ENCODE data around the gene MYBBP1A. TPM values are rescaled to one million over a fixed set of nuclear protein-coding genes. Genes with fewer than 3 reads are reported as not detected.

MYBBP1A gene
- total and polyA plus RNA-seq, 10 donors, result 24.7 to 71.2 (median 51.5) TPM

DNA sequence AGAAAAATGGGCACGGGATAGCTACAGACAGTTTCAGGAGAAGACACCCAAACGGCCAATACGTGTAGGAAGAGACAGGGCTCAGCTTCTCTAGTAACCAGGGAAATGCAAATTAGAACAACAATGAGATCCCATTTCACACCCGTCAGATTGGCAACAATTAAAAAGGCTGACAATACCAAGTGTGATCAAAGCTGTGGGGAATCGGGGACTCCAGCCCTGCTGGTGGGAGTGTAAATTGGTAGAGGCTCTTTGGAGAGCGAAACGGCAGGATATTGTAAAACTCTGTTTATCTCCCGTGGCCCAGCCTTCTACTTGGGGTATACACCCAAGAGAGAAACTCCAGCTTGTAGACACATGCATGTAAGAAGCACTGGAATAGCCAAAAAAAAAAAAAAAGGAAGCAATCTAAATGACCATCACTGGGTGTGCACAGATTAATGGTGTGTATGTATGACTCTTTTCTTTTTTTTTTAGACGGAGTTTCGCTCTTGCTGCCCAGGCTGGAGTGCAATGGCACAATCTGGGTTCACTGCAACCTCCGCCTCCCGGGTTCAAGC lies 27.5 kb downstream of the MYBBP1A start:
- 79 to 89% (median 86%) methylated on average over 12 of the region's 12 CpGs for WGBS, 5 donors
- Histone ChIP-seq H3K36me3 (peaks cover 0 to 22% (median 0%) of the 10 kb centered on the region in 6 donors), H3K4me1 (peaks cover 0 to 39% (median 30%) of the 10 kb centered on the region in 6 donors), H3K9me3 (no peaks in the 10 kb centered on the region), H3K27ac (no peak overlapping the region), H3K4me3 (no peak overlapping the region), H3K27me3 (replicated peaks in 1 of 7) (no peaks in the 10 kb centered on the region)
- TF ChIP-seq POLR2A (IDR thresholded peaks at IDR 0.05) (no peak), POLR2AphosphoS5 (IDR thresholded peaks at IDR 0.05) (no peak)
- TF ChIP-seq, protein P1, sequence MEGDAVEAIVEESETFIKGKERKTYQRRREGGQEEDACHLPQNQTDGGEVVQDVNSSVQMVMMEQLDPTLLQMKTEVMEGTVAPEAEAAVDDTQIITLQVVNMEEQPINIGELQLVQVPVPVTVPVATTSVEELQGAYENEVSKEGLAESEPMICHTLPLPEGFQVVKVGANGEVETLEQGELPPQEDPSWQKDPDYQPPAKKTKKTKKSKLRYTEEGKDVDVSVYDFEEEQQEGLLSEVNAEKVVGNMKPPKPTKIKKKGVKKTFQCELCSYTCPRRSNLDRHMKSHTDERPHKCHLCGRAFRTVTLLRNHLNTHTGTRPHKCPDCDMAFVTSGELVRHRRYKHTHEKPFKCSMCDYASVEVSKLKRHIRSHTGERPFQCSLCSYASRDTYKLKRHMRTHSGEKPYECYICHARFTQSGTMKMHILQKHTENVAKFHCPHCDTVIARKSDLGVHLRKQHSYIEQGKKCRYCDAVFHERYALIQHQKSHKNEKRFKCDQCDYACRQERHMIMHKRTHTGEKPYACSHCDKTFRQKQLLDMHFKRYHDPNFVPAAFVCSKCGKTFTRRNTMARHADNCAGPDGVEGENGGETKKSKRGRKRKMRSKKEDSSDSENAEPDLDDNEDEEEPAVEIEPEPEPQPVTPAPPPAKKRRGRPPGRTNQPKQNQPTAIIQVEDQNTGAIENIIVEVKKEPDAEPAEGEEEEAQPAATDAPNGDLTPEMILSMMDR (IDR thresholded peaks at IDR 0.05 in 8 of 11, conservative IDR thresholded peaks at IDR 0.05 in 3 of 11), result no peak
- DNase-seq, result no peak
- intact Hi-C loops (cut with DNase I; ENCODE audit: low total_unique reads), result no loop called here

- Histone ChIP-seq H3K27me3 (replicated peaks in 1 of 7) (no peaks in the 10 kb centered on the region), H3K4me1 (peaks cover 0 to 39% (median 25%) of the 10 kb centered on the region in 6 donors), H3K4me3 (no peak overlapping the region), H3K36me3 (peaks cover 0 to 18% (median 0%) of the 10 kb centered on the region in 6 donors), H3K27ac (no peak overlapping the region), H3K9me3 (no peaks in the 10 kb centered on the region)
- intact Hi-C loops (cut with DNase I; ENCODE audit: low total_unique reads), result no loop called here
- DNase-seq, result no peak
- TF ChIP-seq POLR2A (IDR thresholded peaks at IDR 0.05) (no peak), POLR2AphosphoS5 (IDR thresholded peaks at IDR 0.05) (no peak)
- TF ChIP-seq, protein P1 (IDR thresholded peaks at IDR 0.05 in 8 of 11, conservative IDR thresholded peaks at IDR 0.05 in 3 of 11), result no peak
- 67 to 88% (median 81%) methylated on average over 1 of the region's 1 CpG for WGBS, 5 donors
Observed at GRCh38 chr17:4527134-4527533, 28.1 kb downstream of the MYBBP1A start.

DNA sequence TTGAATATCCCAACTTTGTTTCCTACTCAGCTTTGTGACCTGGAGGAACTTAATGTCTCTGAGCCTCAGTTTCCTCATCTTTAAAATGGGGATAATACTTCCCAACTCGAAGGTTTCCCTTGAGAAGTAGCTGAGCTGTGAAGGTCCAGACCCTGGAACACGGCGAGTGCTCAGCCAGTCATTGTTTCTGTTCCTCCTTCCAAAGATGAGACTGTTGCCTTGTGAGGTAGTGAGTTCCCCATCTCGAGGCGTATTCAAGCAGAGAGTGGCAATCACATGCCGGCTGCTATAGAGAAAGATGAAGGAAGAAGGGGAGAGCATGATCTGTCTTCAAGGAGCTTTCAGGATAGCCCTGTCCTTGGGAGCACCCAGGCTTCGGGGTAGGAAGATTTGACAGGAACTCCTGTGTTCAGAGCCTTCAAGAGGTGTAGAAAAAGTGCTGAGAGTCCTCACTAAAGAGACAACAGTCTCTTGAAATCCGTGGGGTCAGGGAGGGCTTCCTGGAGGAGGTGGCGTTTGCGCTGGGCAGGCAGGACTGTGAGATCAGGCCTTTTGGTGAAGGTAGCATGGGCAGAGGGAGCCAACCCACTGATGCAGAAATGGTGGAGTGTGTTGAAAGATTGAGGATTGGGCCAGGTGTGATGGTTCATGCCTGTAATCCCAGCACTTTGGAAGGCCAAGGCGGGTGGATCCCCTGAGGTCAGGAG lies 29.3 kb downstream of the MYBBP1A start:
- no peaks in the 10 kb centered on the region for H3K9me3 ChIP-seq
- no peak for DNase-seq
- H3K36me3 ChIP-seq, result peaks cover 0 to 18% (median 0%) of the 10 kb centered on the region in 6 donors
- TF ChIP-seq POLR2AphosphoS5 (IDR thresholded peaks at IDR 0.05) (no peak), POLR2A (IDR thresholded peaks at IDR 0.05) (no peak)
- TF ChIP-seq, protein P1 (IDR thresholded peaks at IDR 0.05 in 8 of 11, conservative IDR thresholded peaks at IDR 0.05 in 3 of 11), result no peak
- no peak overlapping the region for H3K27ac ChIP-seq
- WGBS, 5 donors, result 76 to 88% (median 82%) methylated on average over 11 of the region's 11 CpGs
- H3K4me1 ChIP-seq, result peaks cover 0 to 39% (median 21%) of the 10 kb centered on the region in 6 donors
- intact Hi-C loops (cut with DNase I; ENCODE audit: low total_unique reads), result no loop called here
- no peak overlapping the region for H3K4me3 ChIP-seq
- no peaks in the 10 kb centered on the region for H3K27me3 ChIP-seq (replicated peaks in 1 of 7)

GRCh38 chr17:4523946-4524345 lies 31.2 kb downstream of the MYBBP1A start:
- H3K4me3 ChIP-seq, result no peak overlapping the region
- H3K27me3 ChIP-seq (replicated peaks in 1 of 7), result no peaks in the 10 kb centered on the region
- no peak for TF ChIP-seq POLR2A (IDR thresholded peaks at IDR 0.05)
- TF ChIP-seq POLR2AphosphoS5 (IDR thresholded peaks at IDR 0.05), result no peak
- TF ChIP-seq, protein P1 (IDR thresholded peaks at IDR 0.05 in 8 of 11, conservative IDR thresholded peaks at IDR 0.05 in 3 of 11), result no peak
- H3K27ac ChIP-seq, result no peak overlapping the region
- DNase-seq, result no peak
- no peaks in the 10 kb centered on the region for H3K9me3 ChIP-seq
- intact Hi-C loops (cut with DNase I; ENCODE audit: low total_unique reads), result no loop called here
- WGBS, 5 donors, result 78 to 97% (median 81%) methylated on average over 8 of the region's 8 CpGs
- H3K4me1 ChIP-seq, result peaks cover 3 to 39% (median 20%) of the 10 kb centered on the region in 6 donors
- H3K36me3 ChIP-seq, result peaks cover 0 to 18% (median 0%) of the 10 kb centered on the region in 6 donors
